ENCODE data around the gene IL6R.

Gene IL6R

GRCh38 chr1:154403983-154404382 is 1.2 kb upstream of the IL6R start:
- no peak overlapping the region for H3K4me3 ChIP-seq
- no peaks in the 10 kb centered on the region for H3K36me3 ChIP-seq (ENCODE audit: insufficient read depth, low read length)
- H3K9me3 ChIP-seq (ENCODE audit: low read depth, low read length): no peaks in the 10 kb centered on the region
- TF ChIP-seq EZH2 (IDR thresholded peaks at IDR 0.05): no peak
- no peak for TF ChIP-seq POLR2AphosphoS5 (IDR thresholded peaks at IDR 0.05; ENCODE audit: borderline replicate concordance, low read depth, low read length)
- TF ChIP-seq FOXP2 (optimal IDR thresholded peaks at IDR 0.05; ENCODE audit: control extremely low read depth, extremely low read length, insufficient read depth): no peak
- H3K9ac ChIP-seq (ENCODE audit: insufficient read length): no peak overlapping the region
- no peak overlapping the region for H3K27ac ChIP-seq
- DNase-seq (ENCODE audit: low read depth, low spot score): no peak

- no peak for DNase-seq (ENCODE audit: low read depth, low spot score)
- no peak overlapping the region for H3K27ac ChIP-seq
- peak overlapping the region; percentile 76 for H3K4me3 ChIP-seq
- H3K36me3 ChIP-seq (ENCODE audit: insufficient read depth, low read length): no peaks in the 10 kb centered on the region
- TF ChIP-seq EZH2 (IDR thresholded peaks at IDR 0.05): no peak
- TF ChIP-seq POLR2AphosphoS5 (IDR thresholded peaks at IDR 0.05; ENCODE audit: borderline replicate concordance, low read depth, low read length): no peak
- no peak for TF ChIP-seq FOXP2 (optimal IDR thresholded peaks at IDR 0.05; ENCODE audit: control extremely low read depth, extremely low read length, insufficient read depth)
- no peak overlapping the region for H3K9ac ChIP-seq (ENCODE audit: insufficient read length)
- no peaks in the 10 kb centered on the region for H3K9me3 ChIP-seq (ENCODE audit: low read depth, low read length)
These were observed 622 bp upstream of the IL6R start for GRCh38 chr1:154404511-154404931.

GRCh38 chr1:154405747-154406571 is 816 bp downstream of the IL6R start:
- H3K36me3 ChIP-seq (ENCODE audit: insufficient read depth, low read length): no peaks in the 10 kb centered on the region
- H3K9ac ChIP-seq (ENCODE audit: insufficient read length): no peak overlapping the region
- no peak for DNase-seq (ENCODE audit: low read depth, low spot score)
- no peak for TF ChIP-seq POLR2AphosphoS5 (IDR thresholded peaks at IDR 0.05; ENCODE audit: borderline replicate concordance, low read depth, low read length)
- no peak for TF ChIP-seq FOXP2 (optimal IDR thresholded peaks at IDR 0.05; ENCODE audit: control extremely low read depth, extremely low read length, insufficient read depth)
- TF ChIP-seq EZH2 (IDR thresholded peaks at IDR 0.05): no peak
- H3K9me3 ChIP-seq (ENCODE audit: low read depth, low read length): no peaks in the 10 kb centered on the region
- H3K4me3 ChIP-seq: peak overlapping the region; percentile 76
- no peak overlapping the region for H3K27ac ChIP-seq

GRCh38 chr1:154406572-154406879 is 1.4 kb downstream of the IL6R start:
- Histone ChIP-seq H3K9ac (ENCODE audit: insufficient read length) (no peak overlapping the region), H3K27ac (no peak overlapping the region), H3K36me3 (ENCODE audit: insufficient read depth, low read length) (no peaks in the 10 kb centered on the region), H3K9me3 (ENCODE audit: low read depth, low read length) (no peaks in the 10 kb centered on the region), H3K4me3 (no peak overlapping the region)
- no peak for DNase-seq (ENCODE audit: low read depth, low spot score)
- TF ChIP-seq EZH2 (IDR thresholded peaks at IDR 0.05) (no peak), POLR2AphosphoS5 (IDR thresholded peaks at IDR 0.05; ENCODE audit: borderline replicate concordance, low read depth, low read length) (no peak), FOXP2 (optimal IDR thresholded peaks at IDR 0.05; ENCODE audit: control extremely low read depth, extremely low read length, insufficient read depth) (no peak)

DNA sequence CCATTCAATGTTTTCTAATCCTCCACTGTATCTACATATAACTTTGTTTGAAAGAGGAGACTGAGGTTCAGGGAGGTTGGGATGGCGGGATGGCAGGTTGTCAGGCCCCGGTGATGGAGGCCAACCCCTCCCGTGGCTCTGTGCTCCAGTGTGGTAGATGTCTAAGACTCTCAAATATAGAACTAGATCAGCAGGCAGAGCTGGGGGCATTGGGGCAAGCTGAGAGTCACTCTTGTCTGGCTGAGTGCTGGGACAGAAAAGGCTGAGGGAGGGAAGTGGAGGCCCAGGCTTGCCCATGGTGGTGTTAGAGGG is 1.7 kb downstream of the IL6R start:
- H3K36me3 ChIP-seq (ENCODE audit: insufficient read depth, low read length): no peaks in the 10 kb centered on the region
- TF ChIP-seq EZH2 (IDR thresholded peaks at IDR 0.05): no peak
- TF ChIP-seq POLR2AphosphoS5 (IDR thresholded peaks at IDR 0.05; ENCODE audit: borderline replicate concordance, low read depth, low read length): no peak
- TF ChIP-seq FOXP2 (optimal IDR thresholded peaks at IDR 0.05; ENCODE audit: control extremely low read depth, extremely low read length, insufficient read depth): no peak
- no peak overlapping the region for H3K9ac ChIP-seq (ENCODE audit: insufficient read length)
- H3K27ac ChIP-seq: no peak overlapping the region
- H3K4me3 ChIP-seq: no peak overlapping the region
- DNase-seq (ENCODE audit: low read depth, low spot score): no peak
- H3K9me3 ChIP-seq (ENCODE audit: low read depth, low read length): no peaks in the 10 kb centered on the region

- H3K4me3 ChIP-seq: no peak overlapping the region
- no peak for TF ChIP-seq EZH2 (IDR thresholded peaks at IDR 0.05)
- no peak for TF ChIP-seq FOXP2 (optimal IDR thresholded peaks at IDR 0.05; ENCODE audit: control extremely low read depth, extremely low read length, insufficient read depth)
- no peak for TF ChIP-seq POLR2AphosphoS5 (IDR thresholded peaks at IDR 0.05; ENCODE audit: borderline replicate concordance, low read depth, low read length)
- H3K27ac ChIP-seq: no peak overlapping the region
- no peaks in the 10 kb centered on the region for H3K36me3 ChIP-seq (ENCODE audit: insufficient read depth, low read length)
- H3K9ac ChIP-seq (ENCODE audit: insufficient read length): no peak overlapping the region
- H3K9me3 ChIP-seq (ENCODE audit: low read depth, low read length): no peaks in the 10 kb centered on the region
- DNase-seq (ENCODE audit: low read depth, low spot score): no peak
These were observed 2.3 kb downstream of the IL6R start for GRCh38 chr1:154407198-154408091.

GRCh38 chr1:154408174-154408777 is 3.1 kb downstream of the IL6R start:
- H3K27ac ChIP-seq: no peak overlapping the region
- H3K9ac ChIP-seq (ENCODE audit: insufficient read length): no peak overlapping the region
- H3K4me3 ChIP-seq: no peak overlapping the region
- no peak for DNase-seq (ENCODE audit: low read depth, low spot score)
- no peaks in the 10 kb centered on the region for H3K36me3 ChIP-seq (ENCODE audit: insufficient read depth, low read length)
- H3K9me3 ChIP-seq (ENCODE audit: low read depth, low read length): no peaks in the 10 kb centered on the region
- TF ChIP-seq EZH2 (IDR thresholded peaks at IDR 0.05) (no peak), FOXP2 (optimal IDR thresholded peaks at IDR 0.05; ENCODE audit: control extremely low read depth, extremely low read length, insufficient read depth) (no peak), POLR2AphosphoS5 (IDR thresholded peaks at IDR 0.05; ENCODE audit: borderline replicate concordance, low read depth, low read length) (no peak)

DNA sequence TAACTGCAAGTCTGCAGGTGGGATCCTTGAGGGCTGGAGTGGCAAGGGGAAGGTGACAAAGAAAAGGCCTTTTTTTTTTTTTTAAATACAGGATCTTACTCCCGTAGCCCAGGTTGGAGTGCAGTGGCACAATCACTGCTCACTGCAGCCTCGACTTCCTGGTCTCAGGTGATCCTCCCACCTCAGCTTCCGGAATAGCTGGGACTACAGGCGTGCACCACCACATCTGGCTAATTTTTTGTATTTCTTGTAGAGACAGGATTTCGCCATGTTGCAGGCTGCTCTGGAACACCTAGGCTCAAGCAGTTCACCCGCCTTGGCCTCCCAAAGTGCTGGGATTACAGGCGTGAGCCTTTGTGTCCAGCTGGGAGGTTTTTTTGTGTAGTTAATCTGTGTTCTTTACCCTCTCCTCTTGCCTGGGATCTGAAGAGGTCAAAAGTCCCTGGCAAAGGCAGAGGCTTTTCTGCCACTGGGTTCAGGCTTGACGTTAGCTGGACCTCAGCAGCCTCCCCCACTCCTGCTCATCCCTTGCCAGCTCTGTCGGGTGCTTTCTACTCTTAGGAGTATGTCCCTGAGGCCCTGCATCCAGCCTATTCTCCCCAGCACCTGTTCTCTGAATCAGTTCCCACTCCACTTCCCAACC is 5.2 kb downstream of the IL6R start:
- no peaks in the 10 kb centered on the region for H3K36me3 ChIP-seq (ENCODE audit: insufficient read depth, low read length)
- H3K4me3 ChIP-seq: no peak overlapping the region
- no peak overlapping the region for H3K27ac ChIP-seq
- no peak for TF ChIP-seq POLR2AphosphoS5 (IDR thresholded peaks at IDR 0.05; ENCODE audit: borderline replicate concordance, low read depth, low read length)
- TF ChIP-seq EZH2 (IDR thresholded peaks at IDR 0.05): no peak
- TF ChIP-seq FOXP2 (optimal IDR thresholded peaks at IDR 0.05; ENCODE audit: control extremely low read depth, extremely low read length, insufficient read depth): no peak
- DNase-seq (ENCODE audit: low read depth, low spot score): no peak
- H3K9ac ChIP-seq (ENCODE audit: insufficient read length): no peak overlapping the region
- no peaks in the 10 kb centered on the region for H3K9me3 ChIP-seq (ENCODE audit: low read depth, low read length)

Measured in SK-N-MC (cell line).